Activated naive CD4-positive, alpha-beta T cell (primary cell): ENCODE results near the gene BMAL1.
A peak's percentile ranks its signal among the peaks of the same experiment; 100 is the strongest.

ENCODE experiments used
- DNase-seq, 4 experiments: peaks; one replicate each; lab custom pipeline; 2025; lab: John Stamatoyannopoulos, UW

Gene BMAL1

DNA sequence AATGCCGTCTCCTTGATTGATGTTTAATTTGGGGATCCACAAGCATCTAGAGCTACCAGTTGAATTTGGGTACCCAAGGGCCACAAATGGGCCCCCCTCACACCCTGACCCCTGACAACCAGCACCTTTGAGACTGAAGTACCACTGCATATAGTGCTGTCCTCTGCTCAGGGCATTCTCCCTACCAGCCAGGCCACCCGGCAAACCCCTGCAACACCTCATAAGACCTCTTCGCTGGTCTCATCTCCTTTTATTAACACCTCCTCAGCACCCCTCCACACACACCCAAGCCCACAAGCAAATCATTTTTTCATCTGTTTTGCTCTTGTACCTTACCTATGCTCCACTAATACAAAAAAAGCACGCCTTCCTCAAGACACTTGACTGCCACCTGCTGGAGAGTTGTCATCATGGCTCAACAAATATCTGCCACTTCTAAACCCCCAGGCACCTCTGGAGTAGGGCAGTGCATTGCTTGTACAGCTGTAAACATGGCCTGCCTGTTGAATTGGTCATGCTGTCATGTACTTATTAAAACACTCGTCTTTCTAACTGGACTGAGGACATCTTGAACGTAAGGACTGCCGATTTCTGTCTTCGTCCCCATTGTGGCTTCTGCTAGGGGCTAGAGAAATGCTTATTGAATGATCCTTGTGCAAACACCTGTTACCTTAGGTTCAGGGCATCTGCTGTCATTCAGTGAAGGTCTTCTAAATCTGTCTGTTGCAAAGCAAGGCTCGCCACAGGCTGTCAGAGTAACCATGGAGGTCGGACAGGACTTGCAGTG, 66.5 kb downstream of the BMAL1 start:
- peak; percentile 11 to 50 (median 35) for DNase-seq

GRCh38 chr11:13344818-13345217, 67.2 kb downstream of the BMAL1 start:
- no peak for DNase-seq

GRCh38 chr11:13346470-13346869, 68.9 kb downstream of the BMAL1 start:
- no peak for DNase-seq

GRCh38 chr11:13347901-13348300, 70.3 kb downstream of the BMAL1 start:
- DNase-seq, result no peak

DNA sequence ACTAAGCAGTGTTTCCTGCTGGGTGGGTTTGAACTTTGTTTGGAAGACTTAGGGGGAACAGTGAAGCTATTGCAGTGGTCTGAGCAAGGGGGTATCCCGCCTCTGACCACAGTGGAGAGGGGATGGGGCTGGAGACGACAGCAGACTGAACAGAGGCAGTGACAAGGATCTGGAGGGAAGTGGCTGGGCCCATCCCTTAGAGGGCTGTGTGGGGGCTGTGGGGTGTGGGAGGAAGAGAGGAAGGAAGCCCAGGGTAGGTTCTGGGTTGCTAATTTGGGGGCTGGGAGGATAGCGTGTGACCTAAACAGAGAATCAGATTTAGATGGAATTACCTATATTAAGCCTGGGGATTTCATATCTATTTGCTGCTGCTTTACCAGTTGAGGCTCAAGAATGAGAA, 70.7 kb downstream of the BMAL1 start:
- no peak for DNase-seq

DNA sequence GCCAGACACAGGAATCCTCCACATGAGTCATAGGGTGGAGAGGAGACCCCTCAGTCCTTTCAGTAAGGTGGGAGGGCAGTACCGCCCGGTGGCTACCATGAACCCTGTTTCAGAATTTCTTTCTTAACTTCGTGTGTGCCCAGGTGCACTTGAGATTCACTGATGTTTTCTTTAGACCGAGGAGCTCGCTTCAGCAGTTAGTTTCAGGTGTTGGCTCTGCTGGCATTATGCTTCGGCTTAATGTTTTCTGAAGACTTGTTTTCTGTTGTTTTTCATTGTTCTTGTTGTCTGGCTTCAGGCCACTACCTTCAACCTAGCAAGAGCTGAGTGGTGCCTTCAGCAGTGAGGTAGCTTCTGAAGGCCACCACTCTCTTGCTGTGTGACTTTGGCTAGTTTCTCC, 71.5 kb downstream of the BMAL1 start:
- DNase-seq, result no peak

- DNase-seq, result no peak
These were observed 72.0 kb downstream of the BMAL1 start for GRCh38 chr11:13349581-13349980.

- DNase-seq, result no peak
These were observed 75.1 kb downstream of the BMAL1 start for GRCh38 chr11:13352711-13353110.

- DNase-seq, result no peak
These were observed 76.7 kb downstream of the BMAL1 start for GRCh38 chr11:13354335-13354734.

GRCh38 chr11:13355191-13355590, 77.6 kb downstream of the BMAL1 start:
- no peak for DNase-seq

DNA sequence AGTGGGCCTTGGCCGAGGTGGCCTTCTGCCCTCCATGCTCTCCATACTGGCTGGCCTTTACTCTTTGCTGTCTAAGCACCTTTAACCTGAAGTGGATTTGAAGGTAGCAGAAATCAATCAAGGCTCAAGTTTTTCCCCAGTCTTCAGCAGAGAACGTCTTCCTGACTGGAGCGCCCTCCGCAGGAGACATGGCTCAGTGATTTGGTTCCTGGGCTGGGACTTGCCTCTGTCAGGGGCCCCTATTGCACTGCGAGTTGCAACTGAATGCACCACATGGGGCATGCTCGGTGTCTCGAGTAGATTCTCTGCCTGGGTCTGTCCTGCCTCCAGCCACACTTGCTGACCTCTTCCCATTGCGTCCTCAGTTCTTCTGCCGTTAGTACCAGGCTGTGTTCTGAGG, 79.6 kb downstream of the BMAL1 start:
- no peak for DNase-seq

- DNase-seq, result no peak
These were observed 81.1 kb downstream of the BMAL1 start for GRCh38 chr11:13358596-13359270.

GRCh38 chr11:13362596-13363109, 85.1 kb downstream of the BMAL1 start:
- DNase-seq, result no peak

- no peak for DNase-seq
These were observed 86.8 kb downstream of the BMAL1 start for GRCh38 chr11:13364388-13364787.

- DNase-seq, result no peak
These were observed 88.9 kb downstream of the BMAL1 start for GRCh38 chr11:13366266-13367026.

DNA sequence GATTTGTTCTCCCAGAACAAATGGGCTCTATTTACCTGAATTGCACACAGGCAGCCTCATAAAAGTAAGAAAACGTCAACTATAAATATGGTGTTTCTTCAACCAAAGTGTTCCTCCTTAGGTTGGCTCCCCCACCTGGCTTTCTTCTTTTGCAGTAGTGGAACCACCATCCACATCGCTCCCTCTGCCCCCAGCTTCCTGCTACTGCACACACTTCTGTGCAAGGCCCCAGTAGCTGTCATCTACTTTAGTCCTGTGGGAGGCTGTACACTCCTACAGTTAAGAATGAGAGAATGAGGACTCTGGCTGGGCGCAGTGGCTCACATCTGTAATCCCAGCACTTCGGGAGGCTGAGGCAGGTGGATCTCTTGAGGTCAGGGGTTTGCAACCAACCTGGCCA, 89.5 kb downstream of the BMAL1 start:
- DNase-seq, result no peak

DNA sequence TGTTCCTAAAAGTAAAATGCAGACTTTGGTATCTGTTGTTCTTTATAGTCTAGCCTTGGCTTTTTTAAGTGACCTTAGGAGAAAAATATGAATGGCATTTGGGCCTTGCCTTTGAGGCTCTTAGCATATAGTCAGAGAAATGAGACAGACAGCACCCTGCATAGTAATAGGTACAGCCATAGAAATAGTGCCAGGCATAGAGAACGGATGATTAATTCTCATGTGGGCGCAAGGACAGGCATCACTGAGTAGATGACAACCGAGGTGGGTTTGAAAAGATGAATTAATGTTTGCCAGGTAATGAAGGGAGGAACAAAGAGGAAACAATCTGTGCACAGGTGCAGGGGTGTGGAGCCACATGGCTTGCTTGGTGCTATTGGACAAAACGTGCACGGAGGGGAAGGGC, 90.5 kb downstream of the BMAL1 start:
- no peak for DNase-seq

GRCh38 chr11:13373216-13373615, 95.6 kb downstream of the BMAL1 start:
- no peak for DNase-seq

GRCh38 chr11:13375798-13376197, 98.2 kb downstream of the BMAL1 start:
- DNase-seq, result no peak

- no peak for DNase-seq
These were observed 98.8 kb downstream of the BMAL1 start for GRCh38 chr11:13376402-13376801.

DNA sequence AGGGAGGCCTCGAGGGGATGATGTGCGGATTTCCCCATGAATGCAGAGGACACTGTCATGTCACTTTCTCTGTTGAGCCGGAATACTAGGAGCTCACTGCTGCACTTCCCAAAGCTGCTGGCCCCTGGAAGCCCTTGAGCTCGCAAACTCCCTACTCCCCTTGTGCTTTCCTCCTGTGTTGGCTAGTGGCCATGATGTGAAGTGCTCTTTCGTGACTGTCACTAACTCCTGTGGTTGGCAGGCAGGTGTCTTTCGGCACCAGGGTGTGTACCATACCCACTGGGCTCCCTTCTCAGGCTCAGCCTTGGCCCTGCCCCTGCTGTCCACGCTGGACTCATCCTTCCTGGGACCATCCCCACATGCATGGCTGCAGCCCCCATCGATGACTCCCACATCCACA, 99.2 kb downstream of the BMAL1 start:
- no peak for DNase-seq

- no peak for DNase-seq
These were observed 100.7 kb downstream of the BMAL1 start for GRCh38 chr11:13378316-13378715.

- no peak for DNase-seq
These were observed 103.1 kb downstream of the BMAL1 start for GRCh38 chr11:13380731-13381130.
